ENCODE results near the gene CACNA1H.
"Not testable (repeated sequence)": the region's sequence is repeated elsewhere in the genome, so short reads cannot be mapped to it uniquely, and the experiment has no call there.

Gene CACNA1H

GRCh38 chr16:1247903-1248537, 95.1 kb downstream of the CACNA1H start:
- DNase-seq (ENCODE audit: low read depth), result not testable (repeated sequence)

- DNase-seq (ENCODE audit: low read depth), result not testable (repeated sequence)
These were observed 96.3 kb downstream of the CACNA1H start for GRCh38 chr16:1249031-1249755.

DNA sequence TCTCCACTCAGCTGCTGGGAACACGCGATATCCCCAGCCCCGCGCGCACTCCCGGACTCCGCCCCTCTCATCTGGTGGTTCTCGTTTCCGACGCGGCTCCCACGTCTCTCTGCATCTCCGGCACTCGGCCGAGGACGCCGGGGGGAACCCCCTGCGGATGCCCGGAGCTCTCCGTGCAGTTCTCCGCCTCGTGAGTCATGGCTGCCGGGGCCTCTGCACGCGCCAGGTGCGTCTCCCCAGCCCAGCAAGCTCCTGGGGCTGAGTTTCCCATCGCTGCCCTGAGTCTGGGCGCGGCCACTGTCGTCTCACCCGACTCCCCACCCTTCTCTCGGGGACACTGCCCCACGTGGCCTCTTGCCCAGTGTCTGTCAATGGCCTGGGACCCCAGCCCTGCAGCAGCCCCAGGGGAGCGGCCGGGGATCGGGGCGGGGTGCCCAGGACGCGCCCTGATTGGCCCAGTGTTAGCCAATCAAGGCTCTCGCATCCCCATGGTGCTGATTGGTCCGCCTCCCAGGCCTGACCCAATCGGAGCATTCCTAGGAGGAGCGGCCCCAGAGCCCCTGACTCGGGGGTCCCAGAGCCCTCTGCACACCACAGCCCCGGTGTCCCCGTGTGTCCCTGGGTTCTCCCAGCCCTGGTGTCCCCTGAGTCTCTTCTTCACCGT, 100.9 kb downstream of the CACNA1H start:
- DNase-seq (ENCODE audit: low read depth), result not testable (repeated sequence)

DNA sequence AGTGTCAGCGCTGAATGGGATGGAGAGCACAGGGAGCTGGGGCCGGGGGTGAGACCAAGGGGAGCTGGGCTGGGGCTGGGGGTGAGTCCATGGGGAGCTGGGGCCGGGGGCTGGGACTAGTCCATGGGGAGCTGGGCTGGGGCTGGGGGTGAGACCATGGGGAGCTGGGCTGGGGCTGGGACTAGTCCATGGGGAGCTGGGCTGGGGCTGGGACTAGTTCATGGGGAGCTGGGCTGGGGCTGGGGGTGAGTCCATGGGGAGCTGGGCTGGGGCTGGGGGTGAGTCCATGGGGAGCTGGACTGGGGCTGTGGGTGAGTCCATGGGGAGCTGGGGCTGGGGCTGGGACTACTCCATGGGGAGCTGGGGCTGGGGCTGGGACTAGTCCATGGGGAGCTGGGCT, 101.9 kb downstream of the CACNA1H start:
- not testable (repeated sequence) for DNase-seq (ENCODE audit: low read depth)

DNA sequence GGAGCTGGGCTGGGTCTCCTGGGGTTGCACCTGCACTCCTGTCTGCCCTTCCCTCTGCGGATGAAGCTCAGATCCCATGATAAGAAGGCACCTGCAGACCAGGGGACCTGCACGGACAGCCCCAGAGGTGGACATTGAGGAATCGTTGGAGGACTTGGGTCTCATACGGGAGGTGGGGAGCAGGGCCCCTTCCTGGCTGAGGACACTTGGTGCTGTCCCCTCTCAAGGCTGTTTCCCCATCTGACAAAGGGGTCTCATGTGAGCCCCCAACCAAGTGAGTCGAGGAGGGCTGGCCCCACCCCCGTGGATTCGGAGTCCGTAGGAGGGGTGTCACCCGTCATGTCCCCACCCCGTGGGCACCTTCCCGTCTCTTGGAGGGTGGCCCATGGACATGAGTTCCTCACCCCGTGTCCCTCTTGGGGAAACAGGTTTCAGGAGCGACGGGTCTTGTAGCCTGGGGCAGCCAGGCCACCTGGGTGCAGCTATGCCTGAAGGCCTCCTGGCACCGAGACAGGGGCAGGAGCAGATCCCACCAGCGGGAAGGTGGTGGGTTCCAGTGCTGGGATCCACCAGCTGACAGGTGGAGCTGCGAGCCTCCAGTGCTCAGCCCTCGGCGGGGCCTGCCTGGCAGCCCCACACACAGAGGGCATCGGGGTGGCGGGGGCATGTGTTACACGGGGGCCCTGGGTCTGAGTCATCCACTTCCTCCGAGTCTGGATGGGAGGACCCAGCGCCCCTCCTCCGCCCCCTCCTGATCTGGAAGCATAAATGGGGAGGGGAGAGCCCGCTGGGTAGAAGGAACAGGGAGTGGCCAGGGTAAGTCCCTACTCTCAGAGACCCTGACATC, 102.6 kb downstream of the CACNA1H start, which contains the start of gene TPSD1:
Gene TPSD1, plus strand, starts transcription at position 794 of the 847 bp plus-strand sequence. CDS start 212 bp downstream, outside the sequence.
- not testable (repeated sequence) for DNase-seq (ENCODE audit: low read depth)

DNA sequence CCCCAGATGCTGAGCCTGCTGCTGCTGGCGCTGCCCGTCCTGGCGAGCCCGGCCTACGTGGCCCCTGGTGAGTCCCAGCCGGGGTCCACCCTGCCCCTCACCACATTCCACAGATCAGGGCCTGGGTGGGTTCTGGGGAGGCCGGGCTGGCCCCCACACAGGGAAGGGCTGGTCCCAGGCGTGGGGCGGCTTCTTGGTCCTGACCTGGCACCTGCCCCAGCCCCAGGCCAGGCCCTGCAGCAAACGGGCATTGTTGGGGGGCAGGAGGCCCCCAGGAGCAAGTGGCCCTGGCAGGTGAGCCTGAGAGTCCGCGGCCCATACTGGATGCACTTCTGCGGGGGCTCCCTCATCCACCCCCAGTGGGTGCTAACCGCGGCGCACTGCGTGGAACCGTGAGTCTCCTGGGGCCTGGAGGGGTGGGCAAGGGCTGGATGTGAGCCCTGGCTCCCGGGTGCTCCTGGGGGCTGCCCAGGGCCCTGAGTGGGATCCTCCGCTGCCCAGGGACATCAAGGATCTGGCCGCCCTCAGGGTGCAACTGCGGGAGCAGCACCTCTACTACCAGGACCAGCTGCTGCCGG, 103.5 kb downstream of the CACNA1H start:
- DNase-seq (ENCODE audit: low read depth), result not testable (repeated sequence)

DNA sequence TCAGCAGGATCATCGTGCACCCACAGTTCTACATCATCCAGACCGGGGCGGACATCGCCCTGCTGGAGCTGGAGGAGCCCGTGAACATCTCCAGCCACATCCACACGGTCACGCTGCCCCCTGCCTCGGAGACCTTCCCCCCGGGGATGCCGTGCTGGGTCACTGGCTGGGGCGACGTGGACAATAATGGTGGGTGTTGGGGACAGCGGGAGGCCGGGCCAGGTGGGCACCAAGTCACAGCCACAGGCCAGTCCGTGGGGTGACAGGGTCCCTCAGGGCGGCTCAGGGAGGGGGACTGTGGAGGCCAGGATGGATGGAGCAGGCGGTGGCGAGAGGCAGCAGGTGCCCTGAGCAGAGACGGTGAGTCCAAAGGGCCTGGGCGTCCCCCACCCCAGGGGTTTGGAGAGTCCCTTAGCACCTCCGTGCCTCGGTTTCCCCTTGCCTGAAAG, 104.0 kb downstream of the CACNA1H start:
- no peak for DNase-seq (ENCODE audit: low read depth)

DNA sequence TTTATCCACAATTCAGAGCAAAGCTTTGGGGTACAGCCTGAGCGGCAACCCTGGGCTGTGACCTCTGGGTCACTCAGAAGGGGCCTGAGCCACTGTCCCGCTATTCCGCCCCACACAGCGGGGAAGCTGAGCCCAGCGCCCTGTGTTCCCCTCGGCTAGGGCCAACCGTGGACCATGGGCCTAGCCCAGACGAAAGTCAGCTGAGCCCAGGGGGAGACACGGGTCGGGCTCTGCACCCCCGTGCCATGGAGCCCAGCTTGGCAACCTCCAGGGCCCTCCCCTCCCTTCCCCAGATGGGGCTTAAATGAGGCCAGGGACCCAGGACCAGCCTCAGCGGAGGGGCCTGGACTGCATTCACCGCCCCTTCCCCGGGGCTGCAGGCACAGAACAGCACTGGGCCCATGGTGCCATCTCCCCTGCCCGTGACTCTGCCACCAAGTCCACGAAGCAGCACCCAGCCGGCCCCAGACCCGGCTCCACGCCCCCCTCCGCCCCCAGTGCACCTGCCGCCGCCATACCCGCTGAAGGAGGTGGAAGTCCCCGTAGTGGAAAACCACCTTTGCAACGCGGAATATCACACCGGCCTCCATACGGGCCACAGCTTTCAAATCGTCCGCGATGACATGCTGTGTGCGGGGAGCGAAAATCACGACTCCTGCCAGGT, 104.8 kb downstream of the CACNA1H start:
- DNase-seq (ENCODE audit: low read depth), result no peak

DNA sequence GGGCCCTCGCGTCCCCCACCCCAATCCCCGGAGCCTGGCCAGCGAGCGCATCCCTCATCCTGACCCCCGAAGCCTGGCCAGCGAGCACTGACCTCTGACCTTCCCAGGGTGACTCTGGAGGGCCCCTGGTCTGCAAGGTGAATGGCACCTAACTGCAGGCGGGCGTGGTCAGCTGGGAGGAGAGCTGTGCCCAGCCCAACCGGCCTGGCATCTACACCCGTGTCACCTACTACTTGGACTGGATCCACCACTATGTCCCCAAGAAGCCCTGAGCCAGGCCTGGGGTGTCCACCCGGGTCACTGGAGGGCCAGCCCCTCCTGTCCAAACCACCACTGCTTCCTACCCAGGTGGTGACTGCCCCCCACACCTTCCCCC, 105.3 kb downstream of the CACNA1H start:
- DNase-seq (ENCODE audit: low read depth), result no peak

DNA sequence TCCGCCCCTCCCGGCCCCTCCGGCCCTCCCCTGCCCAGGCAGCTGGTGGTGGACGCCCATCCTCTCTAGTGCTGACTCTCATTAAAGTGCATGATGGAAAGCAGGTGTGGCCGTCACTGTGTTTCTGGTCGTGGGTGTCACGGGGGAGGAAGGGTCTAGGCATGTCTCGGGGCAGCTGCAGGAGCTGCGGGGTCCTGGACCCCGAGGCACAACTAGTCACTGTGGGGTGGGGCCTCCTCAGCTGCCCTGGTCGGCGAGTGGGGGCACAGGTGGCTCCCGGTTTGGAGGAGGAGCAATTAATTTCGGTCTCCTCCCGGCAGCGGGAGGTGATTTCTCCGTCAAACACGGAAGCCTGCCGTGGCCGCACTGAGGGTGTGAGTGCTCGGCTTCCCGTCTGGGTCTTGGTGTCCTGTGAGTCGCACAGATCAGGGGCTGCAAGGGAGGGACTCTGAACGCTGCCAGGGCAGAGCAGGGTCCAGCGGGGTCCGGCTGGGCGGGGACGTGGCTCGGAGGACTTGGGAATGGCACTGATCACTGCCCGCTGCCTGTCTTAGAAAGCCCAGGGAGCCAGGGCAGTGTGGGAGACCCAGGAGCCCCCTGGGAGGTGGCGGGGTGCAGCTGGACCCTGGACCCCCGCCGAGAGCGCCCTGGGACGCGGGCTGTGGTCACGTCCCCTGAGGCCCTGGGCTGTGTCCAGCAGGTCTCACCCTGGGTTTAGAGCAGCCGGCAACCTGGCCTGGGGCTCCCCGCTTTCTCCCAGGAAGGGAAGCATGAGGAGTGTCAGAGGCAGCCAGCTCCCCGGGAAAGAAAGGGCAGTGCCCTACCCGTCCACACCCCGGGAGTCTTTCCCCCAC, 106.2 kb downstream of the CACNA1H start:
- DNase-seq (ENCODE audit: low read depth), result no peak

- no peak for DNase-seq (ENCODE audit: low read depth)
These were observed 106.8 kb downstream of the CACNA1H start for GRCh38 chr16:1259760-1260068.

GRCh38 chr16:1260101-1260680, 107.3 kb downstream of the CACNA1H start:
- DNase-seq (ENCODE audit: low read depth), result no peak

GRCh38 chr16:1261131-1261892, 108.4 kb downstream of the CACNA1H start:
- no peak for DNase-seq (ENCODE audit: low read depth)

DNA sequence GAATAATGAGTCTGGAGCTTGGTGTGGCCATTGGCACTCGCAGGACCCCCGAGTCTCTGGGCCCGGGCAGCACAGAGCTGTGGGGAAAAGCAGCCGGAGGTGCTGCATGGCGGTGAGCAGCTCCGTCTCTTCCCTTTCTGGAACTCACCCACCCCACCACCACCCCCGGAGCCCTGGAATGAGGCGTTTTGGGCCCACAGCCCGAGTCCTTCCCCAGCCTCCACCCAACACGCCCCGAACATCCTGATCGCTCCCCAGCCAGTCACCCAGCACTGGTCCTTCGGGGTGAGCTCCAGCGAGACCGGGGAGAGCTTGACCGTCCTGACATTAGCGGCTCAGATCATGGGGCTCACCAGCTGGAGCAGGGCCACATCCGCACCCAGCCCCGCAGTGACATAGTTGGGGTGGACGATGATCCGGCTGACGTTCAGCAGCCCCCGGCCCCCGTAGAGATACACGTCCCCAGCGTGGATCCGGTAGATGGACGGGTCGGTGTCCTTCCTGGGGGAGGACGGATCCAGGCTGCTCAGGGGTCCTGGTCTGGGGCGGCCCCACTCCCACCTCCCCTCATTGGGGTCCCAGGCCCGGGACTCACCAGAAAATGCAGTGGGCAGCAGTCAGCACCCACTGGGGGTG, 109.4 kb downstream of the CACNA1H start:
- no peak for DNase-seq (ENCODE audit: low read depth)

GRCh38 chr16:1262846-1263221, 109.9 kb downstream of the CACNA1H start:
- DNase-seq (ENCODE audit: low read depth), result no peak

DNA sequence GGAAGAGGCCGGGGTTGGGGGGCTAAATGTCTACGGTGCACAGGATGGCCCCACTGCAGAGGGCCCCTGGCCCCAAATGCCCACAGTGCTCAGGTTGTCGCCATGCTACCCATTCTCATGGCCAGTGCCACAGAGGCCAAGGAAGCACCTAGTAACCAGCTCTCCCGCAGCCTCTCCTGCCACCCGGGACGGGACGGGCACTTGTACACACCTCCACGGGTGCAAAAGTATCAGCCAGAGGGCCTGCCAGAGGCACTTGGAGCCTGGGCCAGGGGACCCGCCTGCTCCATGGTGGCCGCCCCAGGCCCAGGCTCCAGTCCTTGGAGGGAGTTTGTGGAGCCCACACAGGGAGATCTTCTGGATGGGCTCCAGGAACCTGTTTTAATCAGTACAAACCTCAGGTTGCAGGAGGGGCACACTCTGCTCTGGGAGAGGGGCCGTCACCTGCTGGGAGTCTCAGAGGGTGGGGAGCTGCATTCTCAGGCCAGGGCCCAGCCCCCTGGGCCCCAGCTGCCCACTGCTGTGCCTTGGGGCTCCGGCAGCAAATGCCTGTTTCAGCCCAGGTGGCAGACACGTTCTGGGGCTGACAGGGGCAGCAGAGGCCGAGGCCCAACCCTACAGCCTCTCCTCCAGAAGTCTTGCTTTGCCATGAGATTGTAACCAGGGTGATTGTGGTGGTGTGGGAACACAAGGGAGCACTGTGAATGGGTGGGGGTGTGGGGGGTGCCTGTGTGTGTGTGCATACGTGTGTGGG, 110.9 kb downstream of the CACNA1H start:
- DNase-seq (ENCODE audit: low read depth), result no peak

GRCh38 chr16:1264345-1265089, 111.6 kb downstream of the CACNA1H start:
- no peak for DNase-seq (ENCODE audit: low read depth)
